Measurements from ENCODE around the gene GALNT11.
"Not testable (repeated sequence)": the region's sequence is repeated elsewhere in the genome, so short reads cannot be mapped to it uniquely, and the experiment has no call there.

GRCh38 chr7:152017683-152018082 is 7.8 kb upstream of the GALNT11 start:
- TF ChIP-seq CTCF (IDR thresholded peaks at IDR 0.05); ZFX (IDR thresholded peaks at IDR 0.05; ENCODE audit: borderline replicate concordance): not testable (repeated sequence)

All from 22Rv1 (cell line).